ENCODE measurements around the gene WASL.
"Not testable (repeated sequence)": the region's sequence is repeated elsewhere in the genome, so short reads cannot be mapped to it uniquely, and the experiment has no call there.

WASL gene

DNA sequence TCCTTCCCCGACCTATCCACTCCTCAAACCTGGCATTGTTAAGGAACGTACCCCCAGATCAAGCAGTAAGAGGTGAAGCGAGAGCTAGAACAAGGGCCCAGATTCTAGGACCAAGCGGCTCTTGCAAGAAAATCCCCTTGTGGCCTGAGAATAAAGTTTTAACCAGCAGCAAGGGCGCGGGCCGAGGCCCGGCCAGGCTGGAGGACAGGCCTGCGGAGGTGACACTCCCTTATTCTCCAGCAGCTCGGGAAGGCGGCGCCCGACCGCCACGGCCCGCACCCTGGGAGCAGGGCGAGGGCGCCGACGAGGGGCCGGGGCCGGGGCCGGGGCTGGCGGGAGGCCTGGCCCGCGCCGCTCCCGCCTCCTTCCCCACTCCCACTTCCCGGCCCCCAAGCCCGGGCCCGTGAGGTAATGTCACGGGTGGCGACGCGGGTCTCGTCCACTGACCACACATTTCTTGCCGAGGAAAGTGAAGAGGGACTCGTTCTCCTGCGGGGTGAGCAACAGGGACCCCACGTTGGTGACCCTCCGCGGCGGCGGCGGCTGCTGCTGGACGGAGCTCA lies 551 bp downstream of the WASL start:
- peaks cover 51% of the 10 kb centered on the region for H3K4me1 ChIP-seq (ENCODE audit: control insufficient read depth, insufficient read depth, low read length)

DNA sequence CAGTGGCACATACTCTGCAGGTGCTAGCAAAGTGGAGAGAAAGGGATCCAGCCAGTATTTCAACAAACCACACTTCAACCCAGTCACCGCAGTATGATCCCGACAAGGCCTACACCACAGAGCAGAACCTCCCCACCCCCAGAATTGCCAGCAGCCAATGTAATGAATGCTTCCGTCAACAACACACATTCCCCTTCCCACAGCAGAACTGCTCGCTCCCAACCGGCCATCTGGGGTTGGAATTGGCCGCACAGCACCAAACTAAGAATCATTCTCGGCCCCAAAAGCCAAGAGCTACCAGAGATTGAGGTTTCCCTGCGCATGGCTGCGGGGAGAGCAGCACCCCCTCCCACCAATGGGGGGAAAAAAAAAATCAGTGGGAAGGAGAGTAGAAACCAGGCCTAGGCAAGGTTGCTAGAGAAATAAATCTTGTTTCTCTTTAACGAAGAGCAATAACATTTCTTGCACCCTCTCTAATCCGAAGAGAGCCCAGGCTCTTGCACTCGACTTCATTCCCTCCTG lies 1.1 kb downstream of the WASL start:
- Histone ChIP-seq H3K27ac (ENCODE audit: low read depth, low read length) (peak overlapping the region; percentile 90; the same call in 1 of the 2 replicates), H3K4me3 (ENCODE audit: low read depth, low read length) (peak overlapping the region; percentile 97), H3K36me3 (ENCODE audit: control insufficient read depth, insufficient read depth, low read length) (no peaks in the 10 kb centered on the region), H3K4me1 (ENCODE audit: control insufficient read depth, insufficient read depth, low read length) (peaks cover 46% of the 10 kb centered on the region), H3K9me3 (ENCODE audit: control insufficient read depth, insufficient read depth, low read depth, low read length) (no peaks in the 10 kb centered on the region), H3K9ac (ENCODE audit: low read length) (peak overlapping the region; percentile 97), H3K27me3 (ENCODE audit: control insufficient read depth, insufficient read depth, low read length) (no peaks in the 10 kb centered on the region)

More for the DNA sequence above, 551 bp downstream of the WASL start:
- Histone ChIP-seq H3K9me3 (ENCODE audit: control insufficient read depth, insufficient read depth, low read depth, low read length) (no peaks in the 10 kb centered on the region), H3K4me3 (ENCODE audit: low read depth, low read length) (peak overlapping the region; percentile 97), H3K27me3 (ENCODE audit: control insufficient read depth, insufficient read depth, low read length) (no peaks in the 10 kb centered on the region), H3K9ac (ENCODE audit: low read length) (peak overlapping the region; percentile 97), H3K27ac (ENCODE audit: low read depth, low read length) (peak overlapping the region; percentile 90; the same call in 1 of the 2 replicates), H3K36me3 (ENCODE audit: control insufficient read depth, insufficient read depth, low read length) (no peaks in the 10 kb centered on the region)

DNA sequence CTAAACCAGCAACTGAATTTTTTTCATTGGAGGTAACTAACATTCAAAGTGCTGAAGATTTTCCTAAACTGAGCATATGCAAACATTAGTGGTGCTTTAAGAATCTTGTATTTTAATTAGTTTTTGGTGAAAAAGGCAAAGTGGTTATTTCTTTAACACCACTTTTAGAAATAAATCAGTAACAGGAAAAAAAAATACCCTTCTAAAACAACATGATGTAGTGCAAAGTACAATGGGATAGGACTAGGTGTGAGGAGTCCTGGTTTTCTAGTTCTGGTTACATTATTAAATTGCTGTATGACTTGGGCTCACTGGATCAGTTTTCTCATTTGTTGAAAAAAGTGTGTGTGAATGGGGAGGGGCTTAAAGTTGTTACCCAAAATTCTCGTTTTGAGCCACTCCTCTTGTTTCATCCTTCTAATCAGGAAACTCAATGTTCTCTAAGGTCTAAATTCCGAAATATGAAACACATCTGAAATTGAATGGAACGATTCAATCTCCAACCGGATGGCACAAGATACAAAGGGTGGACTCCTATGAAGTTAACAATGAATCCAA lies 1.8 kb downstream of the WASL start:
- H3K27ac ChIP-seq (ENCODE audit: low read depth, low read length): no peak overlapping the region
- no peaks in the 10 kb centered on the region for H3K27me3 ChIP-seq (ENCODE audit: control insufficient read depth, insufficient read depth, low read length)
- H3K9me3 ChIP-seq (ENCODE audit: control insufficient read depth, insufficient read depth, low read depth, low read length): no peaks in the 10 kb centered on the region
- peaks cover 39% of the 10 kb centered on the region for H3K4me1 ChIP-seq (ENCODE audit: control insufficient read depth, insufficient read depth, low read length)
- H3K36me3 ChIP-seq (ENCODE audit: control insufficient read depth, insufficient read depth, low read length): no peaks in the 10 kb centered on the region
- H3K4me3 ChIP-seq (ENCODE audit: low read depth, low read length): peak overlapping the region; percentile 97
- H3K9ac ChIP-seq (ENCODE audit: low read length): peak overlapping the region; percentile 97

DNA sequence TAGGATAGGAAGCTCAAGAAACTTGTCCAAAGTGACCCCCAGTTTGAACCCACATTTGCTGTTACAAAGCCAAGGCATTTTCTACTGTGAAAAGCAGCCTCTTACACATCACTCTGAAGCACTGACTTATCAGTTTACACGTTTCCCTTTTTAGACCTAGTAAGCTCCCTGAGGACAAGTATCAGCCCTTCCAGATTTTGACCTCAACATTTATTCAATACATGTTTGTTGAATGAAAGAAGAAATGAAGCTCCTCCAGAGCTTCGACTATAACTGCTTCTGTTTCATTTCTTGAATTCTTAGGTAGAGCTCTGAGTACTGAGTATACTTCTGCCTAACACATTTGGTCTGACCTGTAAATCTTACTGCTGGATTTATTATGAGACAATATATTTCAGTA lies 2.7 kb downstream of the WASL start:
- Histone ChIP-seq H3K9me3 (ENCODE audit: control insufficient read depth, insufficient read depth, low read depth, low read length) (no peaks in the 10 kb centered on the region), H3K36me3 (ENCODE audit: control insufficient read depth, insufficient read depth, low read length) (no peaks in the 10 kb centered on the region), H3K4me1 (ENCODE audit: control insufficient read depth, insufficient read depth, low read length) (peaks cover 33% of the 10 kb centered on the region), H3K4me3 (ENCODE audit: low read depth, low read length) (peak overlapping the region; percentile 97), H3K27ac (ENCODE audit: low read depth, low read length) (peak overlapping the region; percentile 19; the same call in 1 of the 2 replicates), H3K27me3 (ENCODE audit: control insufficient read depth, insufficient read depth, low read length) (no peaks in the 10 kb centered on the region), H3K9ac (ENCODE audit: low read length) (no peak overlapping the region)

DNA sequence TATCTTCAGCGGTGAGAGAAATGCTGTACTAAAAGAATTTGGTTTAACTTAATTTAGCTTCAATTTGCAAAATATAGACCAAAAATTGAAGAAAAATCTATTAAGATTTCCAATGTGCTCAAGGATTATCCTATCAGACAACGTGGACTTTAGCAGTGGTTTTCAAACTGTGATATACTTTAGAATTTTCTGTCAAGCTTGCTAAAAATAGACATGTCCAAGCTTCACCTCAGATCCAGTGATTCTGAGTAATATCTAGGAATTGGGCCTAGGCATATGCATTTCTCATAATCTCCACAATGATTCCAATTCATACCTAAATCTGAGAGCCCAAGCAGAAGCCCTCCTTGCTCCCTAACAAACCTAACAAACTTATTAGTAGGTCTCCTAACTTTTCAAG lies 3.4 kb downstream of the WASL start:
- Histone ChIP-seq H3K4me1 (ENCODE audit: control insufficient read depth, insufficient read depth, low read length) (peaks cover 31% of the 10 kb centered on the region), H3K36me3 (ENCODE audit: control insufficient read depth, insufficient read depth, low read length) (no peaks in the 10 kb centered on the region), H3K27ac (ENCODE audit: low read depth, low read length) (no peak overlapping the region), H3K27me3 (ENCODE audit: control insufficient read depth, insufficient read depth, low read length) (no peaks in the 10 kb centered on the region), H3K9ac (ENCODE audit: low read length) (no peak overlapping the region), H3K4me3 (ENCODE audit: low read depth, low read length) (peak overlapping the region; percentile 97), H3K9me3 (ENCODE audit: control insufficient read depth, insufficient read depth, low read depth, low read length) (peaks cover 2% of the 10 kb centered on the region; the same call in 1 of the 2 replicates)

DNA sequence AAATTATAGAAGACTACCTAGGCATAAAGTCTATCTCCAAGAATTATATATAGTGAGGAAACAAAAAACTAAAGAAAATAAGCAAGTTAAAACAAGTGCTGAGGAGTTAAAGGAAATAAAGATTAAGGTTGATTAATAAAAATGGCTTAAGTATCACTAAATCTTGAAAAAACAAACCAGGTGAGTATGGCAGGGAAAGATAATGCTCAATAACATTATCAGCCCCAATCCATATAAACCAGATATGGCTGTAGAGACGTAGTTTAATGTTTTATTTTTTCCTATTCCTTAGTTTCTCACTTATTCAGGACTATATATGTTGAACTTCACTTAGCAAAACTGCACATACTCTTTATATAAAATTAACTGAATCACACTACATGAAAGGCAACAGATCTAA lies 4.4 kb downstream of the WASL start:
- H3K4me3 ChIP-seq (ENCODE audit: low read depth, low read length): peak overlapping the region; percentile 10; the same call in 1 of the 2 replicates

DNA sequence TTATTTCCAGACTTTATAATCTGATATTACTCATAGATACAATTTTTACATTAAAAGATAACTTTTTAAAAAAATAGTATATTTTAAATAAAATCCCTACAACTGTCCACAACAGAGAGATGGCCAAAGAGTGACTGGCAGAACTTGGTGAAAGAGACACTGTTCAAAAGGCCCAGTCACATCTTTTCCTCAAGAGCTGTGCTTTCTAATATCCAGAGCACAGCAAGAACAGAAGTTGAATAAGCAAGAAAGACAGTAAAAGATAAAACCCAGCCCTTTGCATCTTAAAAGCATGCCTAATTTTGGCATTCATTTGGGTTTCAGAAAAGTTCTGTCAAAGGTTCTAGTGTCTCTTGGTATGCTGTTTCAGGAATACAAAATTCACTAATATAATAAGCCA lies 6.9 kb downstream of the WASL start:
- no peaks in the 10 kb centered on the region for H3K36me3 ChIP-seq (ENCODE audit: control insufficient read depth, insufficient read depth, low read length)
- H3K27me3 ChIP-seq (ENCODE audit: control insufficient read depth, insufficient read depth, low read length): no peaks in the 10 kb centered on the region
- no peak overlapping the region for H3K9ac ChIP-seq (ENCODE audit: low read length)
- H3K27ac ChIP-seq (ENCODE audit: low read depth, low read length): no peak overlapping the region
- H3K4me3 ChIP-seq (ENCODE audit: low read depth, low read length): no peak overlapping the region
- peaks cover 2% of the 10 kb centered on the region; the same call in 1 of the 2 replicates for H3K9me3 ChIP-seq (ENCODE audit: control insufficient read depth, insufficient read depth, low read depth, low read length)
- peaks cover 28% of the 10 kb centered on the region for H3K4me1 ChIP-seq (ENCODE audit: control insufficient read depth, insufficient read depth, low read length)

More for the DNA sequence above, 4.4 kb downstream of the WASL start:
- Histone ChIP-seq H3K9ac (ENCODE audit: low read length) (no peak overlapping the region), H3K27me3 (ENCODE audit: control insufficient read depth, insufficient read depth, low read length) (no peaks in the 10 kb centered on the region), H3K36me3 (ENCODE audit: control insufficient read depth, insufficient read depth, low read length) (no peaks in the 10 kb centered on the region), H3K27ac (ENCODE audit: low read depth, low read length) (no peak overlapping the region), H3K4me1 (ENCODE audit: control insufficient read depth, insufficient read depth, low read length) (peaks cover 29% of the 10 kb centered on the region), H3K9me3 (ENCODE audit: control insufficient read depth, insufficient read depth, low read depth, low read length) (peaks cover 2% of the 10 kb centered on the region; the same call in 1 of the 2 replicates)

DNA sequence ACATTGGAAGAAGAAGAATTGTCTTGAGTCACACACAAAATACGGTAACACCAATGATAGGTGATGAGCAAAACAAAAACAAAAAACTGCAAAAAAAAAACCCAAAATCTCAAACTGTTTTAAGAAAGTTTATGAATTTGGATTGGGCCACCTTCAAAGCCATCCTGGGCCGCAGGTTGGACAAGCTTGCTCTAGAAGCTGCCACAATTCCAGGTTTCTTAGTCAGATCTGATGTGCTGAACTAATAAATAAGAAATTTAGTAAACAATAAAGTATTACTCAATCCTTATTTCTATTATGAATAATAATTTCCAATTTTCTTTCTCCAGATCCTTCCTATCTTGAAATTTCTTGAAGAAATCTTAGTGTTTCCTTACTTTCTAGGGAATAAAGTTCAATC lies 10.0 kb downstream of the WASL start:
- H3K27me3 ChIP-seq (ENCODE audit: control insufficient read depth, insufficient read depth, low read length): no peaks in the 10 kb centered on the region
- H3K4me3 ChIP-seq (ENCODE audit: low read depth, low read length): no peak overlapping the region
- no peaks in the 10 kb centered on the region for H3K36me3 ChIP-seq (ENCODE audit: control insufficient read depth, insufficient read depth, low read length)
- H3K4me1 ChIP-seq (ENCODE audit: control insufficient read depth, insufficient read depth, low read length): peaks cover 6% of the 10 kb centered on the region
- no peak overlapping the region for H3K27ac ChIP-seq (ENCODE audit: low read depth, low read length)
- peaks cover 4% of the 10 kb centered on the region; the same call in 1 of the 2 replicates for H3K9me3 ChIP-seq (ENCODE audit: control insufficient read depth, insufficient read depth, low read depth, low read length)
- no peak overlapping the region for H3K9ac ChIP-seq (ENCODE audit: low read length)

DNA sequence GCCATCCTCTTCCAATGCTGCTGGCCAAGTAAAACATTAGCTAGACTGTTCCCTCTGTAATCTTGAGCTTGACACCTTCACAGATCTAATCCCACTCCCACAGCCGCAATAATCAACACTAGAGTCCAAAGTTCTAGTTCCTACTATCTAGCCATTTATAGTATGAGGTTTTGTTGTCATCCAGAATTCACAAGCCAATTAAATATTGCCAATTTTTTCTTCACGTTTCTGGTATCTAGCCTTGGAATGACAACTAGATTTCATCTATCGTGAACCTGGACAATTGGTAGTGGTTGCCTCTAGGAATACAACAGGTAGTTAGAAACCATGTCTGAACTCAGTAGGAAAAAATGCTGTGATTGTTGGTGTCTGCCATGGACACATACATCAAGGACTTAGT lies 10.4 kb downstream of the WASL start:
- peaks cover 4% of the 10 kb centered on the region; the same call in 1 of the 2 replicates for H3K9me3 ChIP-seq (ENCODE audit: control insufficient read depth, insufficient read depth, low read depth, low read length)
- H3K4me3 ChIP-seq (ENCODE audit: low read depth, low read length): no peak overlapping the region
- H3K27me3 ChIP-seq (ENCODE audit: control insufficient read depth, insufficient read depth, low read length): no peaks in the 10 kb centered on the region
- no peak overlapping the region for H3K9ac ChIP-seq (ENCODE audit: low read length)
- peaks cover 2% of the 10 kb centered on the region for H3K4me1 ChIP-seq (ENCODE audit: control insufficient read depth, insufficient read depth, low read length)
- H3K27ac ChIP-seq (ENCODE audit: low read depth, low read length): no peak overlapping the region
- H3K36me3 ChIP-seq (ENCODE audit: control insufficient read depth, insufficient read depth, low read length): no peaks in the 10 kb centered on the region

DNA sequence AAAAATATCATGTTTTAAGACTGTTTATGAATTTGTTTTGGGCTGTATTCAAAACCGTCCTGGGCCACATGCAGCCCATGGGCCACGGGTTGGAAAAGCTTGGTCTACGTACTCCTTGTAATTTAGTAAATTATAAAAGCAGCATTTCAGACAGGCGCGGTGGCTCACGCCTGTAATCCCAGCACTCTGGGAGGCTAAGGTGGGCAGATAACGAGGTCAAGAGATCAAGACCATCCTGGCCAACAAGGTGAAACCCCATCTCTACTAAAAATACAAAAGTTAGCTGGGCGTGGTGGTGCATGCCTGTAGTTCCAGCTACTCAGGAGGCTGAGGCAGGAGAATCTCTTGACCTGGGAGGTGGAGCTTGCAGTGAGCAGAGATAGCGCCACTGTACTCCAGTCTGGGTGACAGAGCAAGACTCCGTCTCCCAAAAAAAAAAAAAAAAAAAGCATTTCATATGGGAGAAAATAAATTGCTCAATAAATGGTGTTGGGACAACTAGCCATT lies 11.6 kb downstream of the WASL start:
- not testable (repeated sequence) for H3K4me3 ChIP-seq (ENCODE audit: low read depth, low read length); H3K36me3 ChIP-seq (ENCODE audit: control insufficient read depth, insufficient read depth, low read length); H3K9me3 ChIP-seq (ENCODE audit: control insufficient read depth, insufficient read depth, low read depth, low read length); H3K9ac ChIP-seq (ENCODE audit: low read length); H3K4me1 ChIP-seq (ENCODE audit: control insufficient read depth, insufficient read depth, low read length); H3K27me3 ChIP-seq (ENCODE audit: control insufficient read depth, insufficient read depth, low read length); H3K27ac ChIP-seq (ENCODE audit: low read depth, low read length)

DNA sequence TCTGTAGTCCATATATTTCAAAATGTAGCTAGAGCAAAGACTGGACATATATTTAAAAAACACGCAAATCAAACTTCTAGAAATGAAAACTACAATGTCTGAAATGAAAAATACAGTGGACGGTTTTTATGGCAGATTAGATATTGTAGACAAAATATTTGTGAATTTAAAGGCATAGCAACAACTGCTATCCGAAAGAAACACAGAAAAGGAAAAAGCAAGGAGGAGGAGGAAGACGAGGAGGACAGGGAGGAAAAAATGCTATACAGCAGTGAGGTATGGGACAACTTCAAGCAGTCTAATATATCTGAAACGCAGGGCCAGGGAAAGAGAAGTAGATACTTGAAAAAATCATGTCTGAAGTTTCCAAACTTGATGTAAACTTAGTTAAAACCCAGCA lies 13.3 kb downstream of the WASL start:
- no peak overlapping the region for H3K27ac ChIP-seq (ENCODE audit: low read depth, low read length)
- no peak overlapping the region for H3K9ac ChIP-seq (ENCODE audit: low read length)
- no peaks in the 10 kb centered on the region for H3K36me3 ChIP-seq (ENCODE audit: control insufficient read depth, insufficient read depth, low read length)
- no peak overlapping the region for H3K4me3 ChIP-seq (ENCODE audit: low read depth, low read length)
- H3K9me3 ChIP-seq (ENCODE audit: control insufficient read depth, insufficient read depth, low read depth, low read length): peaks cover 2% of the 10 kb centered on the region; the same call in 1 of the 2 replicates
- no peaks in the 10 kb centered on the region for H3K4me1 ChIP-seq (ENCODE audit: control insufficient read depth, insufficient read depth, low read length)
- no peaks in the 10 kb centered on the region for H3K27me3 ChIP-seq (ENCODE audit: control insufficient read depth, insufficient read depth, low read length)
